Measurements from ENCODE around the gene DUSP15. TPM values are rescaled to one million over a fixed set of nuclear protein-coding genes. Genes with fewer than 3 reads are reported as not detected.

The DUSP15 gene
- polyA plus RNA-seq, 1 donor from 2014 or later: 62.7 TPM

GRCh38 chr20:31897541-31897940, 27.2 kb upstream of the DUSP15 start:
- H3K4me2 ChIP-seq (ENCODE audit: low read length): no peak overlapping the region
- no peak overlapping the region for H3K9ac ChIP-seq (ENCODE audit: low read length)
- no peak overlapping the region for H2AFZ ChIP-seq (ENCODE audit: low read depth, low read length)
- no peak overlapping the region for H3K27ac ChIP-seq (ENCODE audit: low read length)
- no peaks in the 10 kb centered on the region for H3K79me2 ChIP-seq (replicated peaks; ENCODE audit: insufficient read depth, low read length)
- H3K27me3 ChIP-seq (ENCODE audit: insufficient read depth, low read depth, low read length): no peaks in the 10 kb centered on the region
- H3K36me3 ChIP-seq (ENCODE audit: insufficient read depth, low read length): no peaks in the 10 kb centered on the region
- no peaks in the 10 kb centered on the region for H3K9me2 ChIP-seq (ENCODE audit: insufficient read depth, low read length)
- H3K4me3 ChIP-seq (ENCODE audit: low read length): no peak overlapping the region
- no peak for TF ChIP-seq RAD21 (conservative IDR thresholded peaks at IDR 0.05)
- no peaks in the 10 kb centered on the region for H3F3A ChIP-seq (ENCODE audit: insufficient read depth, low read length, poor library complexity, severe bottlenecking)
- no peaks in the 10 kb centered on the region for H3K9me3 ChIP-seq (ENCODE audit: low read length)
- no peaks in the 10 kb centered on the region for H4K20me1 ChIP-seq (ENCODE audit: insufficient read depth)

- Histone ChIP-seq H3K36me3 (ENCODE audit: insufficient read depth, low read length) (no peaks in the 10 kb centered on the region), H3K9ac (ENCODE audit: low read length) (no peak overlapping the region), H4K20me1 (ENCODE audit: insufficient read depth) (no peaks in the 10 kb centered on the region), H3K79me2 (replicated peaks; ENCODE audit: insufficient read depth, low read length) (no peaks in the 10 kb centered on the region), H3K27me3 (ENCODE audit: insufficient read depth, low read depth, low read length) (no peaks in the 10 kb centered on the region), H2AFZ (ENCODE audit: low read depth, low read length) (no peak overlapping the region), H3F3A (ENCODE audit: insufficient read depth, low read length, poor library complexity, severe bottlenecking) (no peaks in the 10 kb centered on the region), H3K9me2 (ENCODE audit: insufficient read depth, low read length) (no peaks in the 10 kb centered on the region), H3K9me3 (ENCODE audit: low read length) (no peaks in the 10 kb centered on the region), H3K27ac (ENCODE audit: low read length) (no peak overlapping the region), H3K4me3 (ENCODE audit: low read length) (no peak overlapping the region), H3K4me2 (ENCODE audit: low read length) (no peak overlapping the region)
- TF ChIP-seq MXI1 (conservative IDR thresholded peaks at IDR 0.05; ENCODE audit: poor library complexity, severe bottlenecking) (no peak), POLR2AphosphoS5 (IDR thresholded peaks at IDR 0.05) (no peak), TAF1 (IDR thresholded peaks at IDR 0.05; ENCODE audit: low read depth) (no peak), SMC3 (conservative IDR thresholded peaks at IDR 0.05; ENCODE audit: poor library complexity) (no peak), CTCF (IDR thresholded peaks at IDR 0.05; ENCODE audit: poor library complexity, severe bottlenecking) (no peak), EZH2 (IDR thresholded peaks at IDR 0.05; ENCODE audit: borderline replicate concordance, insufficient read depth, low read length, poor library complexity, severe bottlenecking) (no peak), REST (IDR thresholded peaks at IDR 0.05; ENCODE audit: borderline replicate concordance) (no peak), RAD21 (conservative IDR thresholded peaks at IDR 0.05) (no peak), EP300 (conservative IDR thresholded peaks at IDR 0.05; ENCODE audit: poor library complexity, severe bottlenecking) (no peak)
These were observed 25.7 kb upstream of the DUSP15 start for GRCh38 chr20:31896049-31896448.
